GM18517 (cell line): ENCODE data around the gene C16orf95.
"Not testable (repeated sequence)": the region's sequence is repeated elsewhere in the genome, so short reads cannot be mapped to it uniquely, and the experiment has no call there.

Experiments
- ATAC-seq: cut with Tn5 transposase; IDR thresholded peaks from one replicate; pipeline ENCODE4 v1.9.1; 2021; ENCODE audit warnings: mild to moderate bottlenecking, moderate library complexity; ENCODE audit not compliant: unreplicated experiment

C16orf95 gene

GRCh38 chr16:87347932-87348615, 30.9 kb upstream of the C16orf95 start:
- ATAC-seq, result no peak

GRCh38 chr16:87346517-87347060, 29.4 kb upstream of the C16orf95 start:
- no peak for ATAC-seq

GRCh38 chr16:87345726-87346424, 28.7 kb upstream of the C16orf95 start:
- no peak for ATAC-seq

- no peak for ATAC-seq
Measured at GRCh38 chr16:87344931-87345631, 27.9 kb upstream of the C16orf95 start.

- no peak for ATAC-seq
Measured at GRCh38 chr16:87344165-87344930, 27.2 kb upstream of the C16orf95 start.

GRCh38 chr16:87343753-87344050, 26.5 kb upstream of the C16orf95 start:
- no peak for ATAC-seq

GRCh38 chr16:87342978-87343752, 26.0 kb upstream of the C16orf95 start:
- no peak for ATAC-seq

GRCh38 chr16:87342504-87342903, 25.3 kb upstream of the C16orf95 start:
- no peak for ATAC-seq

- ATAC-seq, result no peak
Measured at GRCh38 chr16:87340198-87340597, 23.0 kb upstream of the C16orf95 start.

- not testable (repeated sequence) for ATAC-seq
Measured at GRCh38 chr16:87339724-87340105, 22.5 kb upstream of the C16orf95 start.

- no peak for ATAC-seq
Measured at GRCh38 chr16:87339086-87339723, 22.0 kb upstream of the C16orf95 start.

- no peak for ATAC-seq
Measured at GRCh38 chr16:87338155-87338765, 21.1 kb upstream of the C16orf95 start.

- ATAC-seq, result no peak
Measured at GRCh38 chr16:87337262-87337771, 20.1 kb upstream of the C16orf95 start.

- ATAC-seq, result no peak
Measured at GRCh38 chr16:87336434-87337240, 19.4 kb upstream of the C16orf95 start.

- no peak for ATAC-seq
Measured at GRCh38 chr16:87335625-87336433, 18.6 kb upstream of the C16orf95 start.

- no peak for ATAC-seq
Measured at GRCh38 chr16:87334651-87335624, 17.7 kb upstream of the C16orf95 start.
